Endodermal cell (in vitro differentiated cells): Measurements from ENCODE around the gene ACOT9. TPM values are rescaled to one million over a fixed set of nuclear protein-coding genes. Genes with fewer than 3 reads are reported as not detected.

Experiments
- DNase-seq: peaks from one replicate; pipeline ENCODE4 v3.0.0-alpha.2; 2017
- H3K27ac ChIP-seq: 2 replicates; pipeline ENCODE4 v1.5.1; 2013; ENCODE audit warnings: mild to moderate bottlenecking, low read depth, low read length, moderate library complexity
- H3K27me3 ChIP-seq: 2 replicates; pipeline ENCODE4 v1.6.1; 2013; ENCODE audit warnings: mild to moderate bottlenecking, low read length, moderate library complexity; ENCODE audit not compliant: insufficient read depth, control insufficient read depth, poor library complexity, severe bottlenecking
- H3K36me3 ChIP-seq: 2 replicates; pipeline ENCODE4 v1.7.0; 2013; ENCODE audit warnings: mild to moderate bottlenecking, low read length, moderate library complexity; ENCODE audit not compliant: control insufficient read depth, insufficient read depth
- H3K4me1 ChIP-seq: one replicate; pipeline ENCODE4 v1.7.0; 2013; ENCODE audit warnings: low read length; ENCODE audit not compliant: control insufficient read depth, insufficient read depth
- H3K4me3 ChIP-seq: 2 replicates; pipeline ENCODE4 v1.5.1; 2013; ENCODE audit warnings: mild to moderate bottlenecking, low read length, moderate library complexity
- H3K9ac ChIP-seq: 2 replicates; pipeline ENCODE4 v1.6.1; 2013; ENCODE audit warnings: mild to moderate bottlenecking, low read length, moderate library complexity; ENCODE audit not compliant: poor library complexity, severe bottlenecking; ENCODE audit errors: extremely low read depth
- H3K9me3 ChIP-seq: 2 replicates; pipeline ENCODE4 v1.6.1; 2013; ENCODE audit warnings: mild to moderate bottlenecking, low read length, moderate library complexity; ENCODE audit not compliant: control insufficient read depth
- H3K27ac Mint-ChIP-seq: 2 replicates; pipeline ENCODE4 v1.8.0; 2020; ENCODE audit warnings: mixed read lengths
- H3K27me3 Mint-ChIP-seq: 2 replicates; pipeline ENCODE4 v1.8.0; 2021; ENCODE audit warnings: mild to moderate bottlenecking, mixed read lengths; ENCODE audit not compliant: insufficient read depth
- H3K36me3 Mint-ChIP-seq: 2 replicates; pipeline ENCODE4 v1.8.0; 2020; ENCODE audit warnings: low read depth, mixed read lengths
- H3K4me1 Mint-ChIP-seq: 2 replicates; pipeline ENCODE4 v1.8.0; 2020; ENCODE audit warnings: mixed read lengths
- H3K4me3 Mint-ChIP-seq: 2 replicates; pipeline ENCODE4 v1.8.0; 2020; ENCODE audit warnings: mild to moderate bottlenecking, moderate library complexity, mixed read lengths
- H3K9me3 Mint-ChIP-seq: 2 replicates; pipeline ENCODE4 v1.8.0; 2020; ENCODE audit warnings: mild to moderate bottlenecking, mixed read lengths
- WGBS, 2 experiments: methylation state at CpG; one replicate each; pipeline versions ENCODE4 v1.1.5 to v1.1.7; 2013; ENCODE audit warnings: missing lambda C conversion rate in 2 of 2, mixed read lengths in 1 of 2; ENCODE audit not compliant: insufficient coverage in 1 of 2, insufficient read length in 1 of 2; 5-methylcytosine and 5-hydroxymethylcytosine counted together
- total RNA-seq, 2 donors: library from RNA; stranded (reverse); fragmentation: NEBNext Ultra II Directional in 1 of 2; extraction: Animal tissue kit (Norgen Biotek cat#: 25700) in 1 of 2; gene quantifications; 2 replicates in 1 of 2; 3 replicates in 1 of 2; pipeline ENCODE4 v1.2.1, GENCODE V29; 2021
- TF ChIP-seq, protein P1 (sequence below): fragments of 200-600 bp; sonication (generic); conservative IDR thresholded peaks from 2 replicates; pipeline ENCODE4 v1.5.0; 2021; ENCODE audit warnings: antibody characterized with exemption, mild to moderate bottlenecking

ACOT9 gene
- total RNA-seq, 2 donors from 2014 or later, result 34.6 to 58.4 TPM

DNA sequence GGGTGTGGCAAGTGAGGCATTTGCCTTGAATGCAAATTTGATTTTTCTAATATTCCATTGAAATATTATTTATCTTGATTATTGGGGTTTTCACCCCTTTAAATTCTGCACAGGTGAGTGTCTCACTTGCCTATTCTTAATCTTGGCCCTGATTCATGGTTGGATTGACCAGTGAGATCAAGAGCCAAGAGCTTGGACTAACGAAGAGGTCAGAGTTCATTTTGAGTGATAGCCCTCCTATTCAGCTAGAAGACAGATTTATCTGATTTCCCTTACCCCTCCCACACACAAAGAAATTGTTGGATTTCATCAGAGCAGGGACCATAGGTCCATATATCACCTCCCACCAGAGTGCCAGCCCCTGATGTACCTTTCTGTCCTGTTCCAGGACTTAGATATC, 11.6 kb upstream of the ACOT9 start:
- no peaks in the 10 kb centered on the region for H3K36me3 ChIP-seq
- H3K4me3 ChIP-seq, result no peak overlapping the region
- DNase-seq, result no peak
- no peak overlapping the region for H3K4me3 Mint-ChIP-seq
- no peaks in the 10 kb centered on the region for H3K9me3 Mint-ChIP-seq
- no peak overlapping the region for H3K9ac ChIP-seq
- H3K27me3 ChIP-seq, result no peaks in the 10 kb centered on the region
- H3K27ac ChIP-seq, result no peak overlapping the region
- TF ChIP-seq, protein P1, sequence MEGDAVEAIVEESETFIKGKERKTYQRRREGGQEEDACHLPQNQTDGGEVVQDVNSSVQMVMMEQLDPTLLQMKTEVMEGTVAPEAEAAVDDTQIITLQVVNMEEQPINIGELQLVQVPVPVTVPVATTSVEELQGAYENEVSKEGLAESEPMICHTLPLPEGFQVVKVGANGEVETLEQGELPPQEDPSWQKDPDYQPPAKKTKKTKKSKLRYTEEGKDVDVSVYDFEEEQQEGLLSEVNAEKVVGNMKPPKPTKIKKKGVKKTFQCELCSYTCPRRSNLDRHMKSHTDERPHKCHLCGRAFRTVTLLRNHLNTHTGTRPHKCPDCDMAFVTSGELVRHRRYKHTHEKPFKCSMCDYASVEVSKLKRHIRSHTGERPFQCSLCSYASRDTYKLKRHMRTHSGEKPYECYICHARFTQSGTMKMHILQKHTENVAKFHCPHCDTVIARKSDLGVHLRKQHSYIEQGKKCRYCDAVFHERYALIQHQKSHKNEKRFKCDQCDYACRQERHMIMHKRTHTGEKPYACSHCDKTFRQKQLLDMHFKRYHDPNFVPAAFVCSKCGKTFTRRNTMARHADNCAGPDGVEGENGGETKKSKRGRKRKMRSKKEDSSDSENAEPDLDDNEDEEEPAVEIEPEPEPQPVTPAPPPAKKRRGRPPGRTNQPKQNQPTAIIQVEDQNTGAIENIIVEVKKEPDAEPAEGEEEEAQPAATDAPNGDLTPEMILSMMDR, result no peak
- no peaks in the 10 kb centered on the region for H3K4me1 ChIP-seq
- peaks cover 3% of the 10 kb centered on the region for H3K4me1 Mint-ChIP-seq
- no peaks in the 10 kb centered on the region for H3K36me3 Mint-ChIP-seq
- no peaks in the 10 kb centered on the region for H3K9me3 ChIP-seq
- WGBS, 2 experiments, result 86% methylated on average over 1 of the region's 1 CpG; no CpG with 5 or more reads in 1 of the 2 experiments
- no peak overlapping the region for H3K27ac Mint-ChIP-seq
- no peaks in the 10 kb centered on the region for H3K27me3 Mint-ChIP-seq

DNA sequence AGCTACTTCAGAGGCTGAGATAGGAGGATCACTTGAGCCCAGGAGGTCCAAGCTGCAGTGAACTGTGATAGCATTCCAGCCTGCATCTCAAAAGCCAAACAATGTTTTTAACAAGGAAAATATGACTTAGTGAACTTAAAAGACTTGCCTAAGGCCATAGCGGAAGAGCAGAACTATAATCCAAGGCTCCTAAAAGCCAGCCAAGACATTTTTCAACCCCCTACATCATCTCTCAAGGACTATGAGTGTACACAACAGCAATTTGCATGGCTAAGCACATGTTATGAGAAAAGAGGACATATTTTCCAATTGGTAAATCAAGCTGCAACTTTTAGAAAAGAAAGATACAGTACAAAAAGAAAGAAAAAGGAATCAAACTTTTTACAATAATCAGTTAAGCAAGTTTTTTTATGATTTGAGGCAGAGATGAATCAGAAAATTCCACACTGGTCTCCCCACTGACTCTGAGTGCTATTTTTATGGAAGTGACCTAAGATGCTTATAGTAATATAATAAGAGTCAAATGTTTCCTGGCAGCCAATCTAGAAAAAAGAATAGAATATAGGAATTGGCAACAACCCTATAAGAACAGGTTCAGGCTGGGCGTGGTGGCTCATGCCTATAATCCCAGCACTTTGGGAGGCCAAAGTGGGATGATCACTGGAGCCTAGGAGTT, 9.8 kb upstream of the ACOT9 start:
- H3K36me3 ChIP-seq, result no peaks in the 10 kb centered on the region
- no peaks in the 10 kb centered on the region for H3K4me1 ChIP-seq
- Mint-ChIP-seq H3K27me3 (no peaks in the 10 kb centered on the region), H3K27ac (no peak overlapping the region), H3K9me3 (no peaks in the 10 kb centered on the region), H3K4me3 (no peak overlapping the region), H3K36me3 (no peaks in the 10 kb centered on the region), H3K4me1 (peaks cover 3% of the 10 kb centered on the region)
- no peak for DNase-seq
- H3K9me3 ChIP-seq, result no peaks in the 10 kb centered on the region
- TF ChIP-seq, protein P1, result no peak
- H3K4me3 ChIP-seq, result no peak overlapping the region
- 86% methylated on average over 2 of the region's 2 CpGs; no CpG with 5 or more reads in 1 of the 2 experiments for WGBS, 2 experiments
- no peak overlapping the region for H3K9ac ChIP-seq
- H3K27ac ChIP-seq, result no peak overlapping the region
- no peaks in the 10 kb centered on the region for H3K27me3 ChIP-seq

DNA sequence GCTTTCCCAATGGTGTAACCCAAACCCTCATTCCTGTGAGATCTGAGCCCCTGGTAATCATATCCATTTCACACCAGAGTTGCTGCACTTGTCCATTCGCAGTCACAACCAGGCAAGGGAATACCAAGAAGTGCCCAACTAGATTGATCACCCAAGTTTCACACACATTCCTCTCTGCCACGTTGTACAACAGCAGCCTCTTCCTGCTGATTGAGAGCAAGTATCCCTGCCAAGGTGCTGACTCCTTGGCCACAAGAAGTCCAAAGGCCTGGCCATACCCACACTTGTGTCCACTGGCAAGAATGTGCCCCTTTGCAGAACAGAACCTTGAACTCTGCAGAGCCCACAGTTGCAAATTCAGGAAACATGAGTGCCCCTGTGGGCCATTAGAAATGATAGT, 6.5 kb upstream of the ACOT9 start:
- H3K36me3 Mint-ChIP-seq, result no peaks in the 10 kb centered on the region
- H3K27me3 ChIP-seq, result no peaks in the 10 kb centered on the region
- H3K4me1 ChIP-seq, result no peaks in the 10 kb centered on the region
- no peaks in the 10 kb centered on the region for H3K36me3 ChIP-seq
- no peaks in the 10 kb centered on the region for H3K4me1 Mint-ChIP-seq
- H3K4me3 ChIP-seq, result no peak overlapping the region
- no peak overlapping the region for H3K9ac ChIP-seq
- 93% methylated on average over 2 of the region's 2 CpGs; no CpG with 5 or more reads in 1 of the 2 experiments for WGBS, 2 experiments
- no peak overlapping the region for H3K27ac ChIP-seq
- TF ChIP-seq, protein P1, result no peak
- no peak overlapping the region for H3K27ac Mint-ChIP-seq
- H3K9me3 Mint-ChIP-seq, result no peaks in the 10 kb centered on the region
- no peaks in the 10 kb centered on the region for H3K9me3 ChIP-seq
- H3K27me3 Mint-ChIP-seq, result no peaks in the 10 kb centered on the region
- H3K4me3 Mint-ChIP-seq, result no peak overlapping the region
- no peak for DNase-seq
